ENCODE data around the gene EIF4B.

The EIF4B gene

GRCh38 chr12:53059434-53060063 is 53.3 kb downstream of the EIF4B start:
- no peak for DNase-seq (ENCODE audit: low read depth)
- TF ChIP-seq CTCF (conservative IDR thresholded peaks at IDR 0.05; ENCODE audit: control insufficient read depth, insufficient read depth, low read depth, low read length): no peak
- H3K4me3 ChIP-seq (ENCODE audit: control insufficient read depth, low read depth, low read length): no peak overlapping the region

GRCh38 chr12:53060064-53060720 is 53.9 kb downstream of the EIF4B start:
- TF ChIP-seq CTCF (conservative IDR thresholded peaks at IDR 0.05; ENCODE audit: control insufficient read depth, insufficient read depth, low read depth, low read length): no peak
- no peak overlapping the region for H3K4me3 ChIP-seq (ENCODE audit: control insufficient read depth, low read depth, low read length)
- no peak for DNase-seq (ENCODE audit: low read depth)

- TF ChIP-seq CTCF (conservative IDR thresholded peaks at IDR 0.05; ENCODE audit: control insufficient read depth, insufficient read depth, low read depth, low read length): no peak
- H3K4me3 ChIP-seq (ENCODE audit: control insufficient read depth, low read depth, low read length): no peak overlapping the region
- no peak for DNase-seq (ENCODE audit: low read depth)
Observed at GRCh38 chr12:53060721-53061276, 54.5 kb downstream of the EIF4B start.

GRCh38 chr12:53061404-53062010 is 55.3 kb downstream of the EIF4B start:
- no peak overlapping the region for H3K4me3 ChIP-seq (ENCODE audit: control insufficient read depth, low read depth, low read length)
- DNase-seq (ENCODE audit: low read depth): no peak
- TF ChIP-seq CTCF (conservative IDR thresholded peaks at IDR 0.05; ENCODE audit: control insufficient read depth, insufficient read depth, low read depth, low read length): no peak

- TF ChIP-seq CTCF (conservative IDR thresholded peaks at IDR 0.05; ENCODE audit: control insufficient read depth, insufficient read depth, low read depth, low read length): no peak
- DNase-seq (ENCODE audit: low read depth): no peak
- no peak overlapping the region for H3K4me3 ChIP-seq (ENCODE audit: control insufficient read depth, low read depth, low read length)
Observed at GRCh38 chr12:53062011-53062961, 56.0 kb downstream of the EIF4B start.
